ENCODE measurements around the gene THRB. TPM values are rescaled to one million over a fixed set of nuclear protein-coding genes. Genes with fewer than 3 reads are reported as not detected.

THRB gene
- total RNA-seq, 1 experiment from 2014 or later: not detected

- H3K36me3 ChIP-seq (ENCODE audit: insufficient read depth, low read length): no peaks in the 10 kb centered on the region
- no peaks in the 10 kb centered on the region for H4K20me1 ChIP-seq (ENCODE audit: insufficient read depth, low read depth, low read length)
- no peak overlapping the region for H3K4me3 ChIP-seq (ENCODE audit: low read length)
- no peak overlapping the region for H3K9ac ChIP-seq (ENCODE audit: low read length)
- H3K9me3 ChIP-seq (ENCODE audit: low read length): no peaks in the 10 kb centered on the region
- H3K4me2 ChIP-seq (ENCODE audit: low read depth, low read length, poor library complexity, severe bottlenecking): no peak overlapping the region
- H3K27me3 ChIP-seq (ENCODE audit: low read length): no peaks in the 10 kb centered on the region
- DNase-seq: no peak
- H3K4me1 ChIP-seq (ENCODE audit: low read length): no peaks in the 10 kb centered on the region
- H3K79me2 ChIP-seq (ENCODE audit: low read length): no peaks in the 10 kb centered on the region
- no peaks in the 10 kb centered on the region for H3K9me2 ChIP-seq (replicated peaks; ENCODE audit: insufficient read depth, low read length)
- no peak overlapping the region for H2AFZ ChIP-seq (ENCODE audit: low read length)
- no peak overlapping the region for H3K27ac ChIP-seq (ENCODE audit: low read length)
Observed at GRCh38 chr3:24249523-24249922, 245.1 kb downstream of the THRB start.

DNA sequence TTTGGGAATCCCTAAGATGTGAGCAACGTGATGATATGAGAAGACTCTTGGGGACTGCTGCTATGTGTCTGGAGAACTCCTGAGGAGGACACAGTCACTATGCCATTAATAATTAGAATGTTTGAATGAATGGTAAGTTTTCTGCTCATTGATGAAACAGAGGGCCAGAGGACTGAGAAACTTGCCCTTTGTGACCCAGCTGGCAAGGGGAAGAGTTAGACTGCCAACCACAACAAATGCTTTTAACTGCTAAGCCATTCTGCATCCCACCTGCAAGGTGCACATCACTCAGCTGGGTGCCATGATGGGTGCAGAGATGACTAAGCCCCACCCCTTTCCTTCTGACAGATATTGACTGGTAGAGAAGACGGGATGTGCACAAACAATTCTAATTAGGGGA is 249.6 kb downstream of the THRB start:
- Histone ChIP-seq H3K9ac (ENCODE audit: low read length) (no peak overlapping the region), H3K4me2 (ENCODE audit: low read depth, low read length, poor library complexity, severe bottlenecking) (no peak overlapping the region), H3K4me1 (ENCODE audit: low read length) (no peaks in the 10 kb centered on the region), H4K20me1 (ENCODE audit: insufficient read depth, low read depth, low read length) (no peaks in the 10 kb centered on the region), H3K4me3 (ENCODE audit: low read length) (no peak overlapping the region), H3K36me3 (ENCODE audit: insufficient read depth, low read length) (no peaks in the 10 kb centered on the region), H2AFZ (ENCODE audit: low read length) (no peak overlapping the region), H3K79me2 (ENCODE audit: low read length) (no peaks in the 10 kb centered on the region), H3K27ac (ENCODE audit: low read length) (no peak overlapping the region), H3K9me2 (replicated peaks; ENCODE audit: insufficient read depth, low read length) (no peaks in the 10 kb centered on the region), H3K27me3 (ENCODE audit: low read length) (no peaks in the 10 kb centered on the region), H3K9me3 (ENCODE audit: low read length) (no peaks in the 10 kb centered on the region)
- no peak for DNase-seq

DNA sequence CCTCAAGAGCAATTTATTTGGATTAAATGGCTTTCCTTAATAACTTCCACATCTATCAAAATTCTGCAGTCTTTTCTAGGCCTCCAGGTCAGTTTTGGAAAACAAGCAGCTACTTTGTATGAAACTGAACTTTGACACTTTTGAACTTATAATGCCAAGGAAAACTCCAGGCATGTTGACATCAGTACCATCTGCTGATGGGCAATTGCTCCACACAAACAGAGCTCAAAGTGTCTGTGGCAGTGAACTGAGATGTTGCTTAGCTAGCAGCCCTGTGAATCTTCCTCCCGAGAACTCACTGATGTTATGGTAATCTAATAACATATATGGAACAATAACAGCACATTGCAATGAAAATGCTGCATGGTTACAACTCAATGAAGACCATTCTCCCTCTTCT is 250.2 kb downstream of the THRB start:
- no peak overlapping the region for H3K9ac ChIP-seq (ENCODE audit: low read length)
- H3K27ac ChIP-seq (ENCODE audit: low read length): no peak overlapping the region
- H3K36me3 ChIP-seq (ENCODE audit: insufficient read depth, low read length): no peaks in the 10 kb centered on the region
- H3K79me2 ChIP-seq (ENCODE audit: low read length): no peaks in the 10 kb centered on the region
- H3K4me1 ChIP-seq (ENCODE audit: low read length): no peaks in the 10 kb centered on the region
- H3K4me2 ChIP-seq (ENCODE audit: low read depth, low read length, poor library complexity, severe bottlenecking): no peak overlapping the region
- H4K20me1 ChIP-seq (ENCODE audit: insufficient read depth, low read depth, low read length): no peaks in the 10 kb centered on the region
- H3K9me2 ChIP-seq (replicated peaks; ENCODE audit: insufficient read depth, low read length): no peaks in the 10 kb centered on the region
- no peaks in the 10 kb centered on the region for H3K9me3 ChIP-seq (ENCODE audit: low read length)
- no peak overlapping the region for H3K4me3 ChIP-seq (ENCODE audit: low read length)
- no peak for DNase-seq
- no peaks in the 10 kb centered on the region for H3K27me3 ChIP-seq (ENCODE audit: low read length)
- H2AFZ ChIP-seq (ENCODE audit: low read length): no peak overlapping the region

GRCh38 chr3:24242012-24242698 is 252.5 kb downstream of the THRB start:
- no peak for DNase-seq
- Histone ChIP-seq H3K27ac (ENCODE audit: low read length) (no peak overlapping the region), H4K20me1 (ENCODE audit: insufficient read depth, low read depth, low read length) (no peaks in the 10 kb centered on the region), H3K79me2 (ENCODE audit: low read length) (no peaks in the 10 kb centered on the region), H3K9me2 (replicated peaks; ENCODE audit: insufficient read depth, low read length) (no peaks in the 10 kb centered on the region), H3K36me3 (ENCODE audit: insufficient read depth, low read length) (no peaks in the 10 kb centered on the region), H3K9me3 (ENCODE audit: low read length) (no peaks in the 10 kb centered on the region), H3K4me3 (ENCODE audit: low read length) (no peak overlapping the region), H3K4me1 (ENCODE audit: low read length) (no peaks in the 10 kb centered on the region), H3K27me3 (ENCODE audit: low read length) (no peaks in the 10 kb centered on the region), H3K4me2 (ENCODE audit: low read depth, low read length, poor library complexity, severe bottlenecking) (no peak overlapping the region), H3K9ac (ENCODE audit: low read length) (no peak overlapping the region), H2AFZ (ENCODE audit: low read length) (no peak overlapping the region)

DNA sequence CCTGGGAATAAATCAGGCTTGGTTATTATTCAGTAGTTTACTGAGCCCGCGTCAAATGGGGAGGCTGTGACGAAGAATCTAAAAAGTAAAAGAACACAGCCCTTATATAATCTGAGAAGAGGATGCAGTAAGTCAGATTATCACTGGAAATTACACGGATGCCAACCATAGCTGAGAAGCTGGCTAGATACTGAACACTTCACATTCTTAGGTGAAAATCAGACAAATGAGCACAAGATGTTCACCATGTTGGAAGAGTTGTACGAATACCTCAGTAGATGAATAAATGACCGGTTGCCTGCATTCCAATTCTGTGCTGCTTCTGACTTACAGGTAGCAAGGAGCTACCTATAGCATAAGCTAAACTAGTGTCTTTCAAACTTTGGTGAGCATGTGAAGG is 254.3 kb downstream of the THRB start:
- Histone ChIP-seq H3K4me2 (ENCODE audit: low read depth, low read length, poor library complexity, severe bottlenecking) (no peak overlapping the region), H3K36me3 (ENCODE audit: insufficient read depth, low read length) (no peaks in the 10 kb centered on the region), H3K9me3 (ENCODE audit: low read length) (no peaks in the 10 kb centered on the region), H3K4me3 (ENCODE audit: low read length) (no peak overlapping the region), H3K9me2 (replicated peaks; ENCODE audit: insufficient read depth, low read length) (no peaks in the 10 kb centered on the region), H3K79me2 (ENCODE audit: low read length) (no peaks in the 10 kb centered on the region), H2AFZ (ENCODE audit: low read length) (no peak overlapping the region), H4K20me1 (ENCODE audit: insufficient read depth, low read depth, low read length) (no peaks in the 10 kb centered on the region), H3K27me3 (ENCODE audit: low read length) (no peaks in the 10 kb centered on the region), H3K9ac (ENCODE audit: low read length) (no peak overlapping the region), H3K27ac (ENCODE audit: low read length) (no peak overlapping the region), H3K4me1 (ENCODE audit: low read length) (no peaks in the 10 kb centered on the region)
- DNase-seq: no peak

DNA sequence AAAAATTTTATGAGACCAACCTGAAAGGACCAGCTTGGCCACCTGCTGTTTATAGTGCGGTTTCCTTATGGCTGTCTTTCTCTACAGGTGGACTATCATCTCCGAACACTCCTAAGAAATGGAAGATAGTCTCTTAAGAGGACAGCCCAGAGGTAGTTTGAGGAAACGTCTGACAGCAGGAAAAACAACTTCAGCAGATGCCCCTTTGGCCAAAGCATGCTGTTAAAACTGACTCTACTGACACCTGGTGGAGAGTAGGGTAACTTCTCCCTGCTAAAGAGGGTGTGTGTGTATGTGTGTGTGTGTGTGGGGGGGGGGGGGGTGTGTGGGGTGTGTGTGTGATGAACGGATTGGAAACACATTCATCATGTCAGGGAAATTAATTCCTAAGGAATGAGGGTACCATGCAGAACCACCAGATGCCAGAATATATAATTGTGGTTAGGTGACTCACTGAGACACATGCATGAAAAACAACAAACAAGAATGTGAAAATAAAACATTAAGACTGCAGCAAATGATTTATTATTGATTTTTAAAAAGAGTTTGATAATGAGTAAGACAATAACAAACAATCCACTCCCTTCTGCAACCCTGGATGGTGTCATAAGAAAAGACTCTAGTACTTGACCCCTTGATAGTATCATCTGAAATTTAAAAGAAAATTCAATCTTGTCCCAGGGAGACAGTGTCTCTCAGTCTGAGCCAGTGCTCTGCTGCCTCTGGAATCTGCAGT is 256.5 kb downstream of the THRB start:
- DNase-seq: peak; percentile 84
- H3K4me2 ChIP-seq (ENCODE audit: low read depth, low read length, poor library complexity, severe bottlenecking): no peak overlapping the region
- H3K36me3 ChIP-seq (ENCODE audit: insufficient read depth, low read length): no peaks in the 10 kb centered on the region
- H3K27ac ChIP-seq (ENCODE audit: low read length): no peak overlapping the region
- no peaks in the 10 kb centered on the region for H3K9me2 ChIP-seq (replicated peaks; ENCODE audit: insufficient read depth, low read length)
- no peak overlapping the region for H3K9ac ChIP-seq (ENCODE audit: low read length)
- no peaks in the 10 kb centered on the region for H3K9me3 ChIP-seq (ENCODE audit: low read length)
- H2AFZ ChIP-seq (ENCODE audit: low read length): no peak overlapping the region
- no peak overlapping the region for H3K4me3 ChIP-seq (ENCODE audit: low read length)
- H4K20me1 ChIP-seq (ENCODE audit: insufficient read depth, low read depth, low read length): no peaks in the 10 kb centered on the region
- H3K4me1 ChIP-seq (ENCODE audit: low read length): no peaks in the 10 kb centered on the region
- no peaks in the 10 kb centered on the region for H3K27me3 ChIP-seq (ENCODE audit: low read length)
- no peaks in the 10 kb centered on the region for H3K79me2 ChIP-seq (ENCODE audit: low read length)

GRCh38 chr3:24235121-24235520 is 259.5 kb downstream of the THRB start:
- Histone ChIP-seq H3K27ac (ENCODE audit: low read length) (no peak overlapping the region), H3K4me3 (ENCODE audit: low read length) (no peak overlapping the region), H3K79me2 (ENCODE audit: low read length) (no peaks in the 10 kb centered on the region), H3K36me3 (ENCODE audit: insufficient read depth, low read length) (no peaks in the 10 kb centered on the region), H3K4me2 (ENCODE audit: low read depth, low read length, poor library complexity, severe bottlenecking) (no peak overlapping the region), H3K9me2 (replicated peaks; ENCODE audit: insufficient read depth, low read length) (no peaks in the 10 kb centered on the region), H3K4me1 (ENCODE audit: low read length) (no peaks in the 10 kb centered on the region), H3K9ac (ENCODE audit: low read length) (no peak overlapping the region), H2AFZ (ENCODE audit: low read length) (no peak overlapping the region), H3K27me3 (ENCODE audit: low read length) (no peaks in the 10 kb centered on the region), H4K20me1 (ENCODE audit: insufficient read depth, low read depth, low read length) (no peaks in the 10 kb centered on the region), H3K9me3 (ENCODE audit: low read length) (no peaks in the 10 kb centered on the region)
- DNase-seq: no peak

DNA sequence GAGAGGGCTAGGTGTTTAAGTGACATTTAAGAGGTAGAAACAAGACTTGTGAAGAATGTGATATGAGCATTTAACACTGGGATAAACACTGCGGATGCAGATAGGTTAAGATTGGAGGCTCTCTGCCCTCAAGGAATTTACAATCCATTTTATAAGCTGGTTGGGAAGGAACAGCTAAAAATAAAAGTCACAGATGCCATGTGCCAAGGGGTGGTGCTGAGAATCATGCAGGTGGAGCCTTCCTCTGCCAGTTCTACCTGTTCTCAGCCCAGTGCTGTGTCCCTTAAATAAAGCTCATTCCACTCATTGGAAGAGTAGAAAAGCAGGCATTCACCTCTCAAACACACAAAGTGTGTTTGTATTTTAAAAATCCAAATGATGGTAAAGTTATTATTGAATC is 261.9 kb downstream of the THRB start:
- no peak overlapping the region for H2AFZ ChIP-seq (ENCODE audit: low read length)
- H3K27me3 ChIP-seq (ENCODE audit: low read length): no peaks in the 10 kb centered on the region
- H3K9ac ChIP-seq (ENCODE audit: low read length): no peak overlapping the region
- H3K36me3 ChIP-seq (ENCODE audit: insufficient read depth, low read length): no peaks in the 10 kb centered on the region
- H3K4me2 ChIP-seq (ENCODE audit: low read depth, low read length, poor library complexity, severe bottlenecking): no peak overlapping the region
- no peaks in the 10 kb centered on the region for H4K20me1 ChIP-seq (ENCODE audit: insufficient read depth, low read depth, low read length)
- H3K4me3 ChIP-seq (ENCODE audit: low read length): no peak overlapping the region
- no peaks in the 10 kb centered on the region for H3K9me2 ChIP-seq (replicated peaks; ENCODE audit: insufficient read depth, low read length)
- no peaks in the 10 kb centered on the region for H3K4me1 ChIP-seq (ENCODE audit: low read length)
- DNase-seq: no peak
- H3K27ac ChIP-seq (ENCODE audit: low read length): no peak overlapping the region
- no peaks in the 10 kb centered on the region for H3K9me3 ChIP-seq (ENCODE audit: low read length)
- no peaks in the 10 kb centered on the region for H3K79me2 ChIP-seq (ENCODE audit: low read length)

Data from Karpas-422 (cell line).